Liver (tissue), 3 donors: ENCODE results near the gene NDC1.

Experiments used
- FOXA2 ChIP-seq: IDR thresholded peaks from 2 replicates; pipeline ENCODE4 v1.6.1; 2016; ENCODE audit warnings: antibody characterized with exemption
- GABPA ChIP-seq, 2 donors: IDR thresholded peaks in 1 of 2; conservative IDR thresholded peaks in 1 of 2; 2 replicates each; pipeline ENCODE4 v1.6.1; 2016; ENCODE audit warnings: antibody characterized with exemption in 2 of 2, mild to moderate bottlenecking in 1 of 2, moderate library complexity in 1 of 2
- JUND ChIP-seq, 2 donors: IDR thresholded peaks; 2 replicates each; pipeline ENCODE4 v1.6.1; 2016; ENCODE audit warnings: antibody characterized with exemption in 2 of 2
- RXRA ChIP-seq, 2 donors: IDR thresholded peaks; 2 replicates each; pipeline ENCODE4 v1.6.1; 2017 to 2018; ENCODE audit warnings: antibody characterized with exemption in 2 of 2, mild to moderate bottlenecking in 1 of 2
- SP1 ChIP-seq: IDR thresholded peaks from 2 replicates; pipeline ENCODE4 v1.6.1; 2018; ENCODE audit warnings: antibody characterized with exemption, mild to moderate bottlenecking
- TF ChIP-seq, protein P1 (sequence below): fragments of 150-350 bp; IDR thresholded peaks from 2 replicates; pipeline ENCODE4 v1.5.1; 2017; ENCODE audit warnings: improper control_type of control experiment, low read depth, low read length; ENCODE audit not compliant: missing input control
- TF ChIP-seq, protein P2 (sequence below): IDR thresholded peaks from 2 replicates; pipeline ENCODE4 v1.6.1; 2016; ENCODE audit warnings: antibody characterized with exemption, mild to moderate bottlenecking
- donor health status: healthy.
- donor health status: healthy.

DNA sequence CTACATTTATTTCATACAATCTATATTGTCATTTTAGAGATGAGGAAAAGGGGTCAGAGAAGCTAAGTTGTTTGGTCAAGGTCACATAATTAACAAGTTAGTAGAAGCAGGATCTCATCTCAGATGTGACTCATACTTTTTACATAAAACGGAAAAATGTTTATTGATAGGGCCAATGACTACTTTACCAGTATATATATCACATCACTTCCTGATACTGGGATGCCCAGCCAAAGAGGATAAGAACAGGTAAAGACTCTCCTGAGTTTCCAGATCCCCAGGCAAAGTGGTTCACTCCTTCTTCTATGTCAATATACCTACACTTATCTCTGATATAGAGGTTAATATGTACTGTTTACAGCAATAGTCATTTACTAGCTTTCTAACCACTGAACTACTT is 30.5 kb upstream of the NDC1 start:
- no peak for TF ChIP-seq FOXA2
- TF ChIP-seq, protein P1, sequence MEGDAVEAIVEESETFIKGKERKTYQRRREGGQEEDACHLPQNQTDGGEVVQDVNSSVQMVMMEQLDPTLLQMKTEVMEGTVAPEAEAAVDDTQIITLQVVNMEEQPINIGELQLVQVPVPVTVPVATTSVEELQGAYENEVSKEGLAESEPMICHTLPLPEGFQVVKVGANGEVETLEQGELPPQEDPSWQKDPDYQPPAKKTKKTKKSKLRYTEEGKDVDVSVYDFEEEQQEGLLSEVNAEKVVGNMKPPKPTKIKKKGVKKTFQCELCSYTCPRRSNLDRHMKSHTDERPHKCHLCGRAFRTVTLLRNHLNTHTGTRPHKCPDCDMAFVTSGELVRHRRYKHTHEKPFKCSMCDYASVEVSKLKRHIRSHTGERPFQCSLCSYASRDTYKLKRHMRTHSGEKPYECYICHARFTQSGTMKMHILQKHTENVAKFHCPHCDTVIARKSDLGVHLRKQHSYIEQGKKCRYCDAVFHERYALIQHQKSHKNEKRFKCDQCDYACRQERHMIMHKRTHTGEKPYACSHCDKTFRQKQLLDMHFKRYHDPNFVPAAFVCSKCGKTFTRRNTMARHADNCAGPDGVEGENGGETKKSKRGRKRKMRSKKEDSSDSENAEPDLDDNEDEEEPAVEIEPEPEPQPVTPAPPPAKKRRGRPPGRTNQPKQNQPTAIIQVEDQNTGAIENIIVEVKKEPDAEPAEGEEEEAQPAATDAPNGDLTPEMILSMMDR, result no peak
- no peak for TF ChIP-seq GABPA (IDR thresholded peaks at IDR 0.05 in 1 of 2, conservative IDR thresholded peaks at IDR 0.05 in 1 of 2)
- TF ChIP-seq RXRA (IDR thresholded peaks at IDR 0.05), result no peak
- no peak for TF ChIP-seq SP1
- TF ChIP-seq, protein P2, sequence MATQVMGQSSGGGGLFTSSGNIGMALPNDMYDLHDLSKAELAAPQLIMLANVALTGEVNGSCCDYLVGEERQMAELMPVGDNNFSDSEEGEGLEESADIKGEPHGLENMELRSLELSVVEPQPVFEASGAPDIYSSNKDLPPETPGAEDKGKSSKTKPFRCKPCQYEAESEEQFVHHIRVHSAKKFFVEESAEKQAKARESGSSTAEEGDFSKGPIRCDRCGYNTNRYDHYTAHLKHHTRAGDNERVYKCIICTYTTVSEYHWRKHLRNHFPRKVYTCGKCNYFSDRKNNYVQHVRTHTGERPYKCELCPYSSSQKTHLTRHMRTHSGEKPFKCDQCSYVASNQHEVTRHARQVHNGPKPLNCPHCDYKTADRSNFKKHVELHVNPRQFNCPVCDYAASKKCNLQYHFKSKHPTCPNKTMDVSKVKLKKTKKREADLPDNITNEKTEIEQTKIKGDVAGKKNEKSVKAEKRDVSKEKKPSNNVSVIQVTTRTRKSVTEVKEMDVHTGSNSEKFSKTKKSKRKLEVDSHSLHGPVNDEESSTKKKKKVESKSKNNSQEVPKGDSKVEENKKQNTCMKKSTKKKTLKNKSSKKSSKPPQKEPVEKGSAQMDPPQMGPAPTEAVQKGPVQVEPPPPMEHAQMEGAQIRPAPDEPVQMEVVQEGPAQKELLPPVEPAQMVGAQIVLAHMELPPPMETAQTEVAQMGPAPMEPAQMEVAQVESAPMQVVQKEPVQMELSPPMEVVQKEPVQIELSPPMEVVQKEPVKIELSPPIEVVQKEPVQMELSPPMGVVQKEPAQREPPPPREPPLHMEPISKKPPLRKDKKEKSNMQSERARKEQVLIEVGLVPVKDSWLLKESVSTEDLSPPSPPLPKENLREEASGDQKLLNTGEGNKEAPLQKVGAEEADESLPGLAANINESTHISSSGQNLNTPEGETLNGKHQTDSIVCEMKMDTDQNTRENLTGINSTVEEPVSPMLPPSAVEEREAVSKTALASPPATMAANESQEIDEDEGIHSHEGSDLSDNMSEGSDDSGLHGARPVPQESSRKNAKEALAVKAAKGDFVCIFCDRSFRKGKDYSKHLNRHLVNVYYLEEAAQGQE, result no peak
- no peak for TF ChIP-seq JUND (IDR thresholded peaks at IDR 0.05)
